Colonic mucosa (tissue), 4 donors: Measurements from ENCODE around the gene LAMA1. TPM values are rescaled to one million over a fixed set of nuclear protein-coding genes. Genes with fewer than 3 reads are reported as not detected.

Source experiments
- DNase-seq: peaks from one replicate; pipeline ENCODE4 v3.0.0-alpha.2; 2020
- H3K27ac ChIP-seq: fragments of 200-600 bp; one replicate; pipeline ENCODE4 v1.8.0; 2021
- H3K27me3 ChIP-seq: fragments of 200-600 bp; one replicate; pipeline ENCODE4 v1.8.0; 2021
- H3K36me3 ChIP-seq: fragments of 200-600 bp; one replicate; pipeline ENCODE4 v1.8.0; 2021
- H3K4me1 ChIP-seq: fragments of 200-600 bp; one replicate; pipeline ENCODE4 v1.8.0; 2021; ENCODE audit warnings: mild to moderate bottlenecking
- H3K4me3 ChIP-seq: fragments of 200-600 bp; one replicate; pipeline ENCODE4 v1.8.0; 2021
- H3K9ac ChIP-seq, 2 donors: one replicate each; pipeline ENCODE4 v1.7.0; 2013; ENCODE audit warnings: control low read depth in 2 of 2, low read depth in 2 of 2, low read length in 2 of 2
- H3K9me3 ChIP-seq: fragments of 200-600 bp; one replicate; pipeline ENCODE4 v1.8.0; 2021
- intact Hi-C: fragments of 100-400 bp; cut with DNase I; formaldehyde crosslinking; loops from one replicate; pipeline ENCODE4 v1.14.1; 2022
- total RNA-seq, 2 donors: library from RNA; stranded (reverse); fragmentation: NEBNext Ultra II Directional in 1 of 2; extraction: Animal tissue kit (Norgen Biotek cat#: 25700) in 1 of 2; gene quantifications; one replicate each; pipeline ENCODE4 v1.2.1, GENCODE V29; 2021
- TF ChIP-seq, protein P1 (sequence below): fragments of 200-600 bp; IDR thresholded peaks from one replicate; pipeline ENCODE4 v1.8.0; 2022; ENCODE audit warnings: antibody characterized with exemption, mild to moderate bottlenecking
- donor health status: healthy.
- donor health status: DM: no; HTN: no; CAD: no.
- donor health status: DM: no; HTN: no; CAD: no.

The LAMA1 gene
- total RNA-seq, 2 donors from 2014 or later = 7.7 to 24.2 TPM

- DNase-seq = no peak
- Histone ChIP-seq H3K9ac (no peak overlapping the region), H3K4me3 (no peak overlapping the region), H3K27me3 (no peaks in the 10 kb centered on the region), H3K36me3 (no peaks in the 10 kb centered on the region), H3K9me3 (no peaks in the 10 kb centered on the region), H3K27ac (no peak overlapping the region), H3K4me1 (no peaks in the 10 kb centered on the region)
- TF ChIP-seq, protein P1, sequence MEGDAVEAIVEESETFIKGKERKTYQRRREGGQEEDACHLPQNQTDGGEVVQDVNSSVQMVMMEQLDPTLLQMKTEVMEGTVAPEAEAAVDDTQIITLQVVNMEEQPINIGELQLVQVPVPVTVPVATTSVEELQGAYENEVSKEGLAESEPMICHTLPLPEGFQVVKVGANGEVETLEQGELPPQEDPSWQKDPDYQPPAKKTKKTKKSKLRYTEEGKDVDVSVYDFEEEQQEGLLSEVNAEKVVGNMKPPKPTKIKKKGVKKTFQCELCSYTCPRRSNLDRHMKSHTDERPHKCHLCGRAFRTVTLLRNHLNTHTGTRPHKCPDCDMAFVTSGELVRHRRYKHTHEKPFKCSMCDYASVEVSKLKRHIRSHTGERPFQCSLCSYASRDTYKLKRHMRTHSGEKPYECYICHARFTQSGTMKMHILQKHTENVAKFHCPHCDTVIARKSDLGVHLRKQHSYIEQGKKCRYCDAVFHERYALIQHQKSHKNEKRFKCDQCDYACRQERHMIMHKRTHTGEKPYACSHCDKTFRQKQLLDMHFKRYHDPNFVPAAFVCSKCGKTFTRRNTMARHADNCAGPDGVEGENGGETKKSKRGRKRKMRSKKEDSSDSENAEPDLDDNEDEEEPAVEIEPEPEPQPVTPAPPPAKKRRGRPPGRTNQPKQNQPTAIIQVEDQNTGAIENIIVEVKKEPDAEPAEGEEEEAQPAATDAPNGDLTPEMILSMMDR = no peak
- intact Hi-C loops = no loop called here
Observed at GRCh38 chr18:7089369-7089768, 28.2 kb downstream of the LAMA1 start.

GRCh38 chr18:7084080-7085065, 33.2 kb downstream of the LAMA1 start:
- TF ChIP-seq, protein P1 = no peak
- DNase-seq = no peak
- H3K27me3 ChIP-seq = no peaks in the 10 kb centered on the region
- H3K9me3 ChIP-seq = no peaks in the 10 kb centered on the region
- no peaks in the 10 kb centered on the region for H3K4me1 ChIP-seq
- H3K4me3 ChIP-seq = no peak overlapping the region
- no peaks in the 10 kb centered on the region for H3K36me3 ChIP-seq
- H3K27ac ChIP-seq = no peak overlapping the region
- intact Hi-C loops = no loop called here
- no peak overlapping the region for H3K9ac ChIP-seq

- no peak for DNase-seq
- no peaks in the 10 kb centered on the region for H3K27me3 ChIP-seq
- no peaks in the 10 kb centered on the region for H3K4me1 ChIP-seq
- no peak overlapping the region for H3K4me3 ChIP-seq
- intact Hi-C loops = no loop called here
- H3K36me3 ChIP-seq = no peaks in the 10 kb centered on the region
- no peaks in the 10 kb centered on the region for H3K9me3 ChIP-seq
- H3K27ac ChIP-seq = no peak overlapping the region
- TF ChIP-seq, protein P1 = no peak
- no peak overlapping the region for H3K9ac ChIP-seq
Observed at GRCh38 chr18:7082671-7083070, 34.9 kb downstream of the LAMA1 start.

GRCh38 chr18:7079231-7079630, 38.4 kb downstream of the LAMA1 start:
- H3K4me1 ChIP-seq = no peaks in the 10 kb centered on the region
- no peak for DNase-seq
- H3K27me3 ChIP-seq = no peaks in the 10 kb centered on the region
- no peaks in the 10 kb centered on the region for H3K9me3 ChIP-seq
- no peak overlapping the region for H3K4me3 ChIP-seq
- no peak overlapping the region for H3K27ac ChIP-seq
- H3K9ac ChIP-seq = no peak overlapping the region
- no peaks in the 10 kb centered on the region for H3K36me3 ChIP-seq
- intact Hi-C loops = no loop called here
- TF ChIP-seq, protein P1 = no peak

DNA sequence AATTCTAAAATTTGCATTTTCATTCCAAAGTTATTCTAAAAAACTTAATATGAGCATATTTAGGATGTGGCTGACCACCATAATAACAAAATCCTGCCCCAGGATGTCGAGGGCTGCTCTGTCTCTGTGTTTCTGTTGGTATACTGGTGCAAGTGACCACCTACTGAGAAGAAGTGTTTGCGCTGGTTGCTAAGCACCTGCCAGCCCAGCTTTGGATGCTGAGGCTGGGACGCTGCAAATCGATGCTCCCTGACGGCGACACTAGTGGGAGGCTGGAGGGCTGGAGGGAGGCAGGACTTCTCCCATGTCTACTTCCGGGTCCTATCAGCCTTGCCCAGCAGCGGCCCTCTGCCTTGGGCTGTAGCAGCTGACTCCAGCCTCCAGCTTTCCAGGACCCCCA, 45.0 kb downstream of the LAMA1 start:
- no peaks in the 10 kb centered on the region for H3K9me3 ChIP-seq

More for the DNA sequence above, 45.0 kb downstream of the LAMA1 start:
- no peak overlapping the region for H3K27ac ChIP-seq
- no peaks in the 10 kb centered on the region for H3K4me1 ChIP-seq
- TF ChIP-seq, protein P1 = no peak
- no peaks in the 10 kb centered on the region for H3K36me3 ChIP-seq
- no peak overlapping the region for H3K9ac ChIP-seq
- H3K4me3 ChIP-seq = no peak overlapping the region
- intact Hi-C loops = no loop called here
- H3K27me3 ChIP-seq = no peaks in the 10 kb centered on the region
- DNase-seq = no peak
